ENCODE measurements around the gene ZDHHC22.

- TF ChIP-seq CTCF (IDR thresholded peaks at IDR 0.05; ENCODE audit: low read depth, low read length, poor library complexity, severe bottlenecking) (no peak), EZH2phosphoT487 (IDR thresholded peaks at IDR 0.05; ENCODE audit: borderline replicate concordance, low read length) (no peak)
Observed at GRCh38 chr14:77099425-77100167, 42.0 kb downstream of the ZDHHC22 start.

Data from DOHH2 (cell line).